Measurements from ENCODE around the gene DBP.
A peak's percentile ranks its signal among the peaks of the same experiment; 100 is the strongest.

DBP gene

DNA sequence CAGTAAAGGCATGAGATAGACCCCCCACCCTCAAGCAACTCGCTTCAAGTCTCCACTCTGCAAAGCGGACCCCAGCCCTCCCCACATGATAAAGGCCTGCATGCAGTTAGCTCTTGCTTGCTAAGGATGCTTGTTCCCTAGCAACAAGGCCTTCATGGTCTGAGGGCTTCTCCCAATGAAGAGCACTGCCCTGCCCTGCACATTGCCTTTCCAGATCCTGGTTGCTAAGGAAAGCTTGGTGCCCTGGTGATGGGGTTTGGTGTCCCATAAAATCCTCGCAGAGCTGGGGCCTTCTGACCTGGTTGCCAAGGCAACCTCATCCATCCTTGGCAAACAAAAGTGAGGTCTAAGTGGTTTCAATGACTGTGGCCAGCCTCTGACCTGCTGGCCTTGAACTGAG is 6.0 kb downstream of the DBP start:
- H3K4me3 ChIP-seq (ENCODE audit: low read length): no peak overlapping the region
- DNase-seq (ENCODE audit: low read depth, low spot score): no peak

DNA sequence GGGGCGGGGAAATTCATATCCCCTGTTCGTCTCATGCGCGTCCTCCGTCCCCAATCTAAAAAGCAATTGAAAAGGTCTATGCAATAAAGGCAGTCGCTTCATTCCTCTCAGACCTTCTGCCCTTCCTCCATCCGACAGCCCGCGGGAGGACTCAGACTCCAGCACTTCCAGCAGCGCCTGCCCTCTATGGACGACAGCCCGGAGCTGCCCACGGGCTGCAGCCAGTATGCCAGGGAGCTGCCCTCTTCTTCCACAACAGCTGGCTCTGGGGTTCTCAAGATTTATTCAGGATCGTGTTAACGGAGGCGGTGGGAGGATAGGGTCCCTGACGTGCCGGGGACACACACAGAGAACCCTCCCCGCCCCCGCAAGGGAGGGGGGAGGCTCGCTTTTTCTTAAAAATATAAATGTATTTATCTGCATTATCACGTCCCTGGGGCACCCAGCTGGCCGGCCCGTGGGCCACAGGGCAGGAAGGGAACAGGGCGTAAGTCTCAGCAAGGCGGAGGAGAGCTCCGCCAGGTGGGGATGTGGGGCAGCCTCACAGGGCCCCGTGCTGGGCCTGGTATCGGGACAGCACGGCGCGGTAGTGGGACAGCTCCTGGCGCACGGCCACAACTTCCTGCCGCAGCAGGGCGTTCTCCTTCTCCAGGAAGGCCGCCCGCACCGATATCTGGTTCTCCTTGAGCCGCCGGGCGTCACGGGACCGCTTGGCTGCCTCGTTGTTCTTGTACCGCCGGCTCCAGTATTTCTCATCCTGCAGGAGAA is 6.7 kb downstream of the DBP start:
- DNase-seq (ENCODE audit: low read depth, low spot score): no peak
- H3K4me3 ChIP-seq (ENCODE audit: low read length): no peak overlapping the region

DNA sequence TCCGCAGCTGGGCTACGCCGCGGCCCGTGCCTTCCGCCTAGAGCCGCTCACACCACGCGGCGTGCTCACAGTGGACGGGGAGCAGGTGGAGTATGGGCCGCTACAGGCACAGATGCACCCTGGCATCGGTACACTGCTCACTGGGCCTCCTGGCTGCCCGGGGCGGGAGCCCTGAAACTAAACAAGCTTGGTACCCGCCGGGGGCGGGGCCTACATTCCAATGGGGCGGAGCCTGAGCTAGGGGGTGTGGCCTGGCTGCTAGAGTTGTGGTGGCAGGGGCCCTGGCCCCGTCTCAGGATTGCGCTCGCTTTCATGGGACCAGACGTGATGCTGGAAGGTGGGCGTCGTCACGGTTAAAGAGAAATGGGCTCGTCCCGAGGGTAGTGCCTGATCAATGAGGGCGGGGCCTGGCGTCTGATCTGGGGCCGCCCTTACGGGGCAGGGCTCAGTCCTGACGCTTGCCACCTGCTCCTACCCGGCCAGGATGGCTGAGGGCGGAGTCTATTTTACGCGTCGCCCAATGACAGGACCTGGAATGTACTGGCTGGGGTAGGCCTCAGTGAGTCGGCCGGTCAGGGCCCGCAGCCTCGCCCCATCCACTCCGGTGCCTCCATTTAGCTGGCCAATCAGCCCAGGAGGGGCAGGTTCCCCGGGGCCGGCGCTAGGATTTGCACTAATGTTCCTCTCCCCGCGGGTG is 7.4 kb downstream of the DBP start:
- H3K4me3 ChIP-seq (ENCODE audit: low read length): no peak overlapping the region

DNA sequence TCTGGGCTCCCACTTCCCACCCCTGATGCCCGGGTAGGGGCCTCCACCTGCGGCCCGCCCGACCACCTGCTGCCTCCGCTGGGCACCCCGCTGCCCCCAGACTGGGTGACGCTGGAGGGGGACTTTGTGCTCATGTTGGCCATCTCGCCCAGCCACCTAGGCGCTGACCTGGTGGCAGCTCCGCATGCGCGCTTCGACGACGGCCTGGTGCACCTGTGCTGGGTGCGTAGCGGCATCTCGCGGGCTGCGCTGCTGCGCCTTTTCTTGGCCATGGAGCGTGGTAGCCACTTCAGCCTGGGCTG is 7.9 kb downstream of the DBP start:
- no peak for DNase-seq (ENCODE audit: low read depth, low spot score)
- H3K4me3 ChIP-seq (ENCODE audit: low read length): no peak overlapping the region

More for the DNA sequence above, 7.4 kb downstream of the DBP start:
- DNase-seq (ENCODE audit: low read depth, low spot score): no peak

DNA sequence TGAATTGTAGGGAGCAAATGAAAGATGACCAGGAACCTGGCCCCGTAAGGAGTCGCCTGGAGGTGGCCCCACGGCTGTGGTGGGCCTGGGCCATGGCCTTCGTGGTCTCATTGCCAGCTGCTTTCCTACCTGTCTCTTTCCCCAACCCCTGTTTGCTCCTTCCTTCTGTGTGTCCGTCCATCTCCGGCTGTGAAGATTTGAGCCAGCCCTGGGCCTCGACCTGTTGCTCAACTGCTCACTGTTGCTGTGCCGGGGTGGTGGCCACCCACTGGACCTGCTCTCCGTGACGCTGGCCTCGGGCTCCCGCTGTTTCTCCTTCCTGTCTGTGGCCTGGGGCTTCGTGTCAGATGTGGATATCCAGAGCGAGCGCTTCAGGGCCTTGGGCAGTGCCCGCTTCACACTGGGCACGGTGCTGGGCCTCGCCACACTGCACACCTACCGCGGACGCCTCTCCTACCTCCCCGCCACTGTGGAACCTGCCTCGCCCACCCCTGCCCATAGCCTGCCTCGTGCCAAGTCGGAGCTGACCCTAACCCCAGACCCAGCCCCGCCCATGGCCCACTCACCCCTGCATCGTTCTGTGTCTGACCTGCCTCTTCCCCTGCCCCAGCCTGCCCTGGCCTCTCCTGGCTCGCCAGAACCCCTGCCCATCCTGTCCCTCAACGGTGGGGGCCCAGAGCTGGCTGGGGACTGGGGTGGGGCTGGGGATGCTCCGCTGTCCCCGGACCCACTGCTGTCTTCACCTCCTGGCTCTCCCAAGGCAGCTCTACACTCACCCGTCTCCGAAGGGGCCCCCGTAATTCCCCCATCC is 8.5 kb downstream of the DBP start:
- no peak overlapping the region for H3K4me3 ChIP-seq (ENCODE audit: low read length)
- no peak for DNase-seq (ENCODE audit: low read depth, low spot score)

DNA sequence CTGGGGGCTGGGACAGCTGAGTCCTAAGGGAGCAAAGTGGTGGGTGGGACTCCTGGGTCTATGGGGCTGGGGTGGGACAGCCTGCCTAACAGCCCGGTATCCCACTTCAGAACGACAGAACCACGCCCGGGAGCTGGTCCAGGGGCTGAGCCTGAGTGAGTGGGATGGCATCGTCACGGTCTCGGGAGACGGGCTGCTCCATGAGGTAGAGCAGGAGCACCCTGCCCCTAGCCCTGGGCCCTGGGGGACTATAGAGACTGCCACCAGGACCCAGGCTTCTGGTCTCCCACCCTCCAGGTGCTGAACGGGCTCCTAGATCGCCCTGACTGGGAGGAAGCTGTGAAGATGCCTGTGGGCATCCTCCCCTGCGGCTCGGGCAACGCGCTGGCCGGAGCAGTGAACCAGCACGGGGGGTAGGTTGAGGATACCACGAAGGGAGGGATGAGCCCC is 9.3 kb downstream of the DBP start:
- H3K4me3 ChIP-seq (ENCODE audit: low read length): no peak overlapping the region
- DNase-seq (ENCODE audit: low read depth, low spot score): no peak

DNA sequence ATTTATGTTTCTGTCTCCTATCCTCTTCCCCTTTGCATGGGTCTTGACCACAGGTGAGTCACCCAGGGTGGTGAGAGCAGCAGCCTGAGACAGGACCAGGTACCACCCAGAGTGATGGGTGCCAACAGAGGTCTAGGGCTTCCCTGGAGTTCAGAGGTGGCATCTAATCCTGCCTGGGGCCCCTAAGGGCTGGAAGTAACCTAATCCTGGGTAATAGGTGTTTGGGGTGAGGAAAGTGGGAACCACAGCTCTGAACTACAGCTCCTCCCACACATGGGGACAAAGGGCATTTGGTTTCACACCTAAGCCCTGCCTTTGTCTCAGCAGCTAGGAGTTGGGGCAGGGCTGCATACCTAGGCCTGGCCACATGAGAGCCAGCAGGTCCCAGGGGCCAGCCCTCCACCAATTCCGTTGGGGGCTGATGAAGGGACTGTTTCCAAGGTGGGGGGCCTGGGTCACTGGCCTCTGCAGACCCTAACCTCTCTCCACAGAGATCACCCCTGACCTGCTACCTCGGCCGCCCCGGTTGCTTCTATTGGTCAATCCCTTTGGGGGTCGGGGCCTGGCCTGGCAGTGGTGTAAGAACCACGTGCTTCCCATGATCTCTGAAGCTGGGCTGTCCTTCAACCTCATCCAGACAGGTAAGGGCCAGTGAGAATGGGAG is 9.8 kb downstream of the DBP start:
- no peak for DNase-seq (ENCODE audit: low read depth, low spot score)
- no peak overlapping the region for H3K4me3 ChIP-seq (ENCODE audit: low read length)

DNA sequence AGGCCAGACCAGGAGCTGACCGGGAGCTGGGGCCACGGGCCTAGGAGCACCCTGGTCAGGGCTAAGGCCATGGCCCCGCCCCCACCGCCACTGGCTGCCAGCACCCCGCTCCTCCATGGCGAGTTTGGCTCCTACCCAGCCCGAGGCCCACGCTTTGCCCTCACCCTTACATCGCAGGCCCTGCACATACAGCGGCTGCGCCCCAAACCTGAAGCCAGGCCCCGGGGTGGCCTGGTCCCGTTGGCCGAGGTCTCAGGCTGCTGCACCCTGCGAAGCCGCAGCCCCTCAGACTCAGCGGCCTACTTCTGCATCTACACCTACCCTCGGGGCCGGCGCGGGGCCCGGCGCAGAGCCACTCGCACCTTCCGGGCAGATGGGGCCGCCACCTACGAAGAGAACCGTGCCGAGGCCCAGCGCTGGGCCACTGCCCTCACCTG is 11.3 kb downstream of the DBP start:
- no peak for DNase-seq (ENCODE audit: low read depth, low spot score)
- H3K4me3 ChIP-seq (ENCODE audit: low read length): no peak overlapping the region

DNA sequence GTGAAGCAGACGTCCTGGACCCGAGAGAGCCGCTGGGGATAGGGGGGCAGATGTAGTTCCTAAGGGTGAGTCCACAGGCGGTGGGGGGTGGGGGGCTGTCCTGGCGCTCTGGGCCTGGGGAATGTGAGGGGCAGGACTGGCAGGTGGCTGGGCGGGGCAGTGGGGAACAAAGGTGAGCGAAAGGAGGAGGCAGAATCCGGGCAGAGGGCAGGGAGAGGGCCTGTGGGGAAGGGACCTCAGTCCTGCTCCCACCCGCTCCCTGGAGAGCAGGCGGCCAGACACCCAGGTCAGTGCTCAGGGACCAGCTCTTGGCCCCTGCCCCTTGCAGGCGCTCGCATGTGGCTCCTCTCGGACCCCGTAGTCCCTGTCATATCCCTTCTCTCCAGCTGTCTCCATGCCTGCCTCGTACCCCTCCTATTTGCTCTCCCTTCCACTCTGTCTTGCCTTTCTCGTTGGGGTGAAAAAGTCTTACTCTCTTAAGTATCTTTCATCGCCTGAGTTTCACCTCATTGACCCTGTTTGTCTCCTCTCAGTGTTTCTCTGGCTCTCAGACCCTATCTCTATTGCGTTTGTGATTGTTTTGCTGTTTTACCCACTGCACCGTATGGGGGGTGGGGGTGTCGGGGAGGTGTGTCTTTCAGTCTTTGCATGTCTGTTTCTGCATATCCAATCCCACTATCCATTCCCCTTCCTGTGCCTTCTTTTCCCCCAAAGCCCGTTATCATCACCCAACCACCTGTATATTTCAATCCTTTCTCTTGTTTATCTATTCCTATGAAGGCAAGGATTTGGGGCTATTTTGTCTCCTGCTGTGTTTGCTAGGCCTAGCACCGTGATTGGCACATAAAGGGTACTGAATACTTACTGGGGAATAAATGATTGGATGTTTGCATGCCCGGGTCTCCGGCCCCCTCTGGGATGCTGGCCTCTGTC is 12.1 kb downstream of the DBP start:
- peak overlapping the region; percentile 67 for H3K4me3 ChIP-seq (ENCODE audit: low read length)
- DNase-seq (ENCODE audit: low read depth, low spot score): no peak

DNA sequence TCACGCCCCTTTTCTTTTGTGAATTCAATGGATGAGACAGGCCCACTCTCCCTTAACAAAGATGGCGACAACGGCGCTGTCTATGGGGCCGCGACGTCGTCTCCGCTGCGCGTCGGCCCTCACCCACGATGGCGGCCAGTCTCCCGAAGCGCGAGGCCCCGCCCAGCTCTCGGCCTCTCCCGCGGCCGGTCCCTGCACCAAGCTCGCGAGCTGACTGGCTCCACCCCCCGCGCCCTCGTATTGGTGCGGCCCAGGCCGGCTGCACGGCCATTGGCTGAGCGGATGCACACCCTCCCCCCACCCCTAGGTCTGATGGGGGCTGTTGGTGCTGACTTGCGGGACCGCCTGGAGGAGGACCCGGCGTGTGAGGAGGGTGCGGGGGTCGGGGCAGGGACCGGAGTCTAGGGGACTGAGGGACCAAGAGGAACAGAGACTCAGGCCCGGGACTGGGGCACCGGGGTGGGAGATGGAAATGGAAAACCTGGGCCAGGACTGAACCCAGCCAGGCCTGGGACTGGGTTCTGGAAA is 13.0 kb downstream of the DBP start:
- peak; percentile 95 for DNase-seq (ENCODE audit: low read depth, low spot score)
- H3K4me3 ChIP-seq (ENCODE audit: low read length): peak overlapping the region; percentile 67

DNA sequence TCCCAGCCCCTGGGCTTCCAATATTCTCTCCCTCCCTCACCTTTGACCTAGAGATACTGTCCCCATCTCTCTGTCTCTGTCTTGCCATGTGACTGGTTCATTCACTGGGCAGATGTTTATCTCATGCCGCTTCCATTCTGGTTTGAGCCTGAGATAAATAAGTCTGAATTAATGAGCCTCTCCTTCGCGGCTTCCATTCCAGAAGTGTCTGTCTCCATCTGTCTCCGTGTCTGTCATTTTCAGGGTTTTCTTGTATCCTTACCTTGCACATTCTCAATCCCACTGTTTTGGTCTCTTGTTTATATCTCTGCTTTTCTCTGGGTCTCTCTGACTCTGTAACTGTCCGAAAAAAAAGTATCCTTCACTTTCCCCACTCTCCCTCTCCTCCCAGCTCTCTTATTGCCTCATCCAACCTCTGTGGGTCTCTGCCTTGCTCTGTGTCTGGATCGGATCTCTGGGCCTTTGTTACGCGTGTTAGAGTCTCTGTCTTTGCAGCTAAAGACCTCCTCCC is 13.6 kb downstream of the DBP start:
- DNase-seq (ENCODE audit: low read depth, low spot score): no peak
- H3K4me3 ChIP-seq (ENCODE audit: low read length): peak overlapping the region; percentile 61

DNA sequence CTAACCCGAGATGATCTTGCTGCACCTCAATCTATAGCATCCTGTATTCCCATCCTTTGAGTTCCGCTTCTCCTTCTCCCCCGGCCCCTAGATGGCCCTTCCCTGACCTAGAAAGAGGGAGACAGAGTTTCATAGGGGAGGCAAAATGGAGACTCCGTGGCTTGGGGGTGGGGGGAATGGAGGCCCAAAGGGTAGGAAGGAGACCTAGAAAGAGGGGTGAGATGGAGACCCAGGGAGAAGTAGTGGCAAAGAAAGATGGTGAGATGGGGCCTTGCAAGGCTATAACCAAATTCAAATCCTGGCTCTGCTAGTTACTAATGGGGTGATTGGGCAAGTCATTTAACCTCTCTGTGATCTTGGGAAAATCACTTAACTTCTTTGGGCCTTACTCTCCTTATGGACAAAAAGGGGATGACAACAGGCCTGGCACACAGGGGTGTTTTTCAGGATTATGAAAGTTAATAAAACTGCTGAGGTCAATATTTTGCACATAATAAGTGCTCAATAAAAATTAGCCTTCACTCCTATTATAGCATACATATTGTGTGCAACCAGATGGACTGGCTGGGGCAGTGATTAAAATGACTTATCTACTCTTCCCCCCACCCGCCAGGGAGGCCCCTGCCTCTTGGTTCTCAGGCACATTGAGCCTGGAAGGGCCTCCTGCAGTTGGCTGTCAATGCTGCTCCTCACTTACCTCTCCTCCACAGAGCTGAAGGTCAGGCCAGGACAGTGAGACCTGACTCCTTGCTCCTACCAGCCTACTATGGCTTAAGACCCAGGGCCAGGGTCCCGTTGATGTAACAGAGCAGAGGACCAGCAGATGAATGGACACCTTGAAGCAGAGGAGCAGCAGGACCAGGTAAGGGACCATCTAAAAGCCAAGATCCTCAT is 17.2 kb downstream of the DBP start:
- H3K4me3 ChIP-seq (ENCODE audit: low read length): peak overlapping the region; percentile 100
- DNase-seq (ENCODE audit: low read depth, low spot score): no peak

DNA sequence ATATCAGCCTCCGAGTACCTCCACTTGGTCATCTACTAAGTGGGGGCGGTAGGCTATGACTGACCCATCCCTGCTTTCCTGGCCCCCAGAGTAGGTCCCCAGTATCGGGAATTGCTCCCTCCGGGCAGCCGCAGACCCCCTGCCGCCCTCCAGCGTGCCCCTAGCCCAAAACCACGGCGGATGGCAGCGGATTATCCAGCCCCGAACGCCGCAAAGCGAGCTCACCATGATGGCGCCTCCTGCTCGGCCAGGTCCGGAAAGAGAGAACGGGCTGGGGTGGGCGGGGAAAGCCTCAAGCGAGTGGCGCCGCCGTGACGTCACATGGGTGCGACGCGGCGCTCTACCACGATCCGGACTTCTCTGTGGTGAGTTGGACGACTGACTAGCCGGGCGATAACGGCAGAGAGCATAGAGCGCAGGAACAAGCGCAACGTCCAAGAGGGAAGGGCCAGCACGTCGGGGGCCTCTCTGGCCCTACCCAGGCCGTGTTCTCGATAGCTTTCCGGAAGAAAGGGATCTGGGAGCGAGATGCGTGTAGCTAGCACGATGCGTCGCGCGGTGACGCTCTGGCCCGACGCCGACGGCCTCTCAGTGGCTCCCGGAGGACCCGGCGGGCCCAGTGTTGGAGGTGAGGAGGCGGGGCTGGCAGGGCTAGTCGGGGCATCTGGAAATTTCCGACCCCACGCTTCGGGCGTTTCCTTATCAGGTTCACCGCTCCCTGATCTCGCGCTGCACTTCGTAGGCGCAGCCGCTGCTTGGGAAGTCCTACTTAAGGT is 18.1 kb downstream of the DBP start, which contains the start of the genes RPL18 and SPHK2:
Gene RPL18 (minus strand): TSS at position 263 of the 776 bp plus-strand sequence. CDS start 35 bp downstream, at position 228.
Gene SPHK2 (plus strand): TSS at position 591 of the 776 bp plus-strand sequence. CDS start 1,009 bp downstream, outside the sequence.
- peak within 1 kb of the TSS; percentile 100 for H3K4me3 ChIP-seq (ENCODE audit: low read length)

DNA sequence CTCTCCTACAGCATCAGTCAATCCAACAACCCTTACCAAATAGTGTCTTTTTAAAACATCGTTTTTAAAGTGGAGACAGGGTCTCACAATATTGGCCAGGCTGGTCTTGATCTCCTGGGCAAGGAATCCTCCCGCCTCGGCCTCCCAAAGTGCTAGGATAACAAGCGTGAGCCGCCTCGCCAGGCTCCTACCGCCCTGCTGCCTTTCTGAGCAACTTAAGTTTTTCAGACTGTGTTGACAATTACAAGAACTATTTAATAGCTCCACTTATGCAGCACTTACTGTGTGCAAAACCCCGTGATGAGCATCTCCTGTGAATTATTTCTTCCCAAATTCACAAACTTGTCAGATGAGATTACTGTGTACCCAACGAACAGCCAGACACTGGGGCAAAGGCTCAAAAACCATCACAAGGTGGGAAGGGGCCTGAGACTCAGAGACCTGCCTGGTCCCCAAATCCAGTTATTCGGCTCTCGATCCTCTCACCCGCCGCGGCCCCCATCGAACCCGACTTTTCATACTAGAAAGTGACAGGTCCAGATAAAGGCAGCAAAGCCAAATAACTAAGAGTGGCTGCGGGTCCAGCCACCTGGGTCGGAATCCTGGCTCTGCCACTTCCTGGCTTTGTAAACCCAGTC is 18.8 kb downstream of the DBP start:
- no peak for DNase-seq (ENCODE audit: low read depth, low spot score)
- H3K4me3 ChIP-seq (ENCODE audit: low read length): peak overlapping the region; percentile 100

More for the DNA sequence above, 18.1 kb downstream of the DBP start, which contains the start of the genes RPL18 and SPHK2:
- DNase-seq (ENCODE audit: low read depth, low spot score): peak; percentile 99

DNA sequence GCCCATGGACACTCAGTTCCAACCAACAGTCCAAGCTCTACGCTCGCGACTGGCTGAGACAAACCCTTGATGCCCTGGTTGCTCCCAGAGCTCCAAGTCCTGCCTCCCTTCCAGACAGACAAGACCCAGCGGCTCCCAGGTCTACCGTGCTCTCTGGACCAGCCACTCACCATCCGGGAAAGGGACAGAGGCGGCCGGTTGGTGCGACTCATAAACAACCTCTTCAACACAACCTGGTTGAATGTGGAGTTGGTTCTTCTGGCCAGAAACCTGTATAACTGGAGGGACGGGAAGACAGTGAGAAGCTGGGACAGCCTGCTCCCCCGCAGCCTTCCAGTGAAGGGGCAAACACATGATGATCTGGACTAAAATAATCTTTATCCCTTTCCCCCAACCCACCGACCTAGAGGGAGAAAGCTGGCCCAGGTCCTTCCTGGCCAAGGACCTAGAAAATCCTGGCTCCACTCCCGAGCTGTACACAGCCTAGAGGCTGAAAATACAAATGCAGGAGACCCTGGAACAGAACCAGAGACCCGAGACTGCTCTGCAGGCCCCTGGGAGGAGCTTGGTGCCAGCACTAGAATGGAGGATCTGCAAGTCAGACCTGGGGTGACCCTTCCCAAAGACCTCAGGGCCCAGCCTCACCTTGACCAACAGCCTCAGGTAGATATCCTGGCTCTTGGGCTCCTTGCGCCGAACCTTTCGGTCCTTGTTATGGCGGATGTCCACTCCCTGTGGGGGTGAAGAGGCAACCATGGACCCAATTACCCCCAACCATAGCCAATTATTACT is 19.8 kb downstream of the DBP start:
- H3K4me3 ChIP-seq (ENCODE audit: low read length): peak overlapping the region; percentile 100
- DNase-seq (ENCODE audit: low read depth, low spot score): no peak
